HAP-1 (cell line): ENCODE measurements around the gene TMEM106A.
A peak's percentile ranks its signal among the peaks of the same experiment; 100 is the strongest.
"Not testable (repeated sequence)": the region's sequence is repeated elsewhere in the genome, so short reads cannot be mapped to it uniquely, and the experiment has no call there.

Experiments used
- DNase-seq, 2 experiments: peaks; one replicate each; pipeline ENCODE4 v3.0.0-alpha.2; 2016 to 2020; ENCODE audit warnings: low spot score in 2 of 2
- H3K27me3 ChIP-seq: fragments of 250-450 bp; sonication (Bioruptor Pico); 2 replicates; pipeline ENCODE4 v1.5.1; 2020; ENCODE audit warnings: low read depth, mild to moderate bottlenecking, moderate library complexity
- H3K36me3 ChIP-seq: fragments of 250-450 bp; sonication (Bioruptor Pico); replicated peaks from 2 replicates; pipeline ENCODE4 v1.5.1; 2020; ENCODE audit warnings: mild to moderate bottlenecking
- H3K4me1 ChIP-seq: fragments of 250-450 bp; sonication (Bioruptor Pico); 2 replicates; pipeline ENCODE4 v1.5.1; 2020; ENCODE audit warnings: mild to moderate bottlenecking
- H3K4me3 ChIP-seq: fragments of 250-450 bp; sonication (Bioruptor Pico); 2 replicates; pipeline ENCODE4 v1.5.1; 2020; ENCODE audit warnings: mild to moderate bottlenecking, moderate library complexity
- H3K9me3 ChIP-seq: fragments of 250-450 bp; sonication (Bioruptor Pico); 2 replicates; pipeline ENCODE4 v1.5.1; 2020; ENCODE audit warnings: mild to moderate bottlenecking, moderate library complexity
- in situ Hi-C: fragments of 300-500 bp; cut with MboI; formaldehyde crosslinking; loops from 3 replicates; pipeline ENCODE4 v1.14.3; 2020; ENCODE audit warnings: low sequenced_read_pairs, inconsistent platforms, mixed read lengths

The TMEM106A gene

DNA sequence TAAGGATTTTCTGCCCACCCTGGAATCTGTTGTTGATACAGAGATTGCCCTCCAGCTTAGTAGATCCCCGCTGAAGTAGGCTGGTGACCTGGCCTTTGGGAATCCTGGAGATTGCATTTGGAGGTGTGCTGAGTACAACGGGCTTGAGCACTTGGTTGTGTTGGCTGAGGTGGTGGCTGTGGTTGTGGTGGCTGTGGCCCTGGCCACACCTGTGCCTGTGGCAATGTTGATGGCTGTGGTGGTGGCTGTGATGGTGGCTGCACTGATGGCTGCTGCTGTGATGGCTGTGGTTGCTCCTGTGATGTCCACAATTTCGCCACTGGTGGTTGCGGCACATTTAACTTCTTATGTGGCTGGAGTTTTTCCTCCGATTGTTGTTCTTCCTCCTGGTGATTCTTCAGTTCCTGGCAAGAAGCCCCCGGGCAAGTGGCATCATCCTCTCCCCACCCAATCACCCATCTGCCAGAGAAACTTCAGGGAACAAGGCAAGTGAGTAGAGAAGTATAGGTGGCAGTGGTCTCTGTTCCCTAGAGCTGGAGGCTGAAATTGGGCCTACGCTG lies 12.6 kb downstream of the TMEM106A start:
- Histone ChIP-seq H3K4me3 (no peak overlapping the region), H3K36me3 (no peaks in the 10 kb centered on the region), H3K27me3 (no peaks in the 10 kb centered on the region), H3K4me1 (no peaks in the 10 kb centered on the region), H3K9me3 (no peaks in the 10 kb centered on the region)
- in situ Hi-C loops: no loop called here
- no peak for DNase-seq

DNA sequence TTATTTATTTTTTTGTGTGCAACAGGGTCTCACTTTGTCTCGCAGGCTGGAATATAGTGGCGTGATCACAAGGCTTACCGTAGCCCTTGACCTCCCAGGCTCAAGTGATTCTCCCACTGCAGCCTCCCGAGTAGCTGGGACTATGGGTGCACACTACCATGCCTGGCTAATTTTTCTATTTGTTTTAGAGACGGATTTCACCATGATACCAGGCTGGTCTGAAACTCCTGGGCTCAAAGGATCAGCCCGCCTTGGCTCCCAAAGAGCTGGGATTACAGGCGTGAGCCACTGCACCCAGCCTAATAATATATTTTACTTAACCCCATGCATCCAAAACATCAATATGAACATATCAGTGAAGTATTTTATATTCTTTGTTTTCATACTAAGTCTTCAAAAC lies 14.7 kb downstream of the TMEM106A start:
- Histone ChIP-seq H3K4me3 (no peak overlapping the region), H3K9me3 (no peaks in the 10 kb centered on the region), H3K4me1 (no peaks in the 10 kb centered on the region), H3K27me3 (no peaks in the 10 kb centered on the region), H3K36me3 (no peaks in the 10 kb centered on the region)
- no peak for DNase-seq
- in situ Hi-C loops: loop anchor here (5.0 kb wide), 1 partner anchor 96 kb away; no protein-coding TSS in a partner anchor

DNA sequence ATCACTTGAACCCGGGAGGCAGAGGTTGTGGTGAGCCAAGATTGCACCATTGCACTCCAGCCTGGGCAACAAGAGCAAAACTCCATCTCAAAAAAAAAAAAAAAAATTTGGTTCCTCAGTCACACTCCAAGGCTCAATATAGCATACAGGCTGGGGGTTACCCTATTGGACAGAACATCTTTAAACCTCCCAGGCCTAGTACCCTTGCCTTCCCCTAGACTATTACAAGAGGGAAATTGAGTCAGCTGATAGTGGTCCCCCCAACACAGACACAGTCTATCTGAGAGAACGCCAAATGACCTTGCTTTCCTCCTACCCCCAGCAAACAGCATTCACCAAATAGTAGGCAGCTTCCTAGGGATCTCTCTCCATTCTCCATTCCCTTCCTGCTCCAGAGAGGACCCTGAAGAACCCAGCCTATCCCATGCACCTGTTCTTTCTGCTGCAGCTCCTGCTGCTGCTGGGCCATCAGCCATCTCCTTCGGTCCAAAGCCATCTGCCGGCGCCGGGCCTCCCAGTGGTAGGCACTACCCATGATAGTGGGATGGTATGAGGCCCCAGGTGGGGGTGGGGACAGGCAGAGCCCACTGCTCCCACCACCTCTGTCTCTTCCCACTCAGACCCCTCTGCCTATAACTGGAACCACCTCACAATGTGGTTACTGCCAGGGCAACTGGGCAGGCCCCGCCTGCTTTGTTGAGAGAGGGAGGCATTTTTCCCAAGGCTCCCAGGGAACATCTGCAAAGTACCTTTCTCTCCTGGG lies 16.5 kb downstream of the TMEM106A start, which contains the start of gene CCDC200:
Gene CCDC200, minus strand, starts transcription at position 604 of the 763 bp plus-strand sequence. Its CDS starts 69 bp downstream, at position 535.
- DNase-seq, H3K4me1 ChIP-seq, H3K36me3 ChIP-seq, H3K9me3 ChIP-seq, H3K4me3 ChIP-seq, H3K27me3 ChIP-seq: not testable (repeated sequence)
- in situ Hi-C loops: loop anchor here (5.0 kb wide), 1 partner anchor 94 kb away; no protein-coding TSS in a partner anchor

DNA sequence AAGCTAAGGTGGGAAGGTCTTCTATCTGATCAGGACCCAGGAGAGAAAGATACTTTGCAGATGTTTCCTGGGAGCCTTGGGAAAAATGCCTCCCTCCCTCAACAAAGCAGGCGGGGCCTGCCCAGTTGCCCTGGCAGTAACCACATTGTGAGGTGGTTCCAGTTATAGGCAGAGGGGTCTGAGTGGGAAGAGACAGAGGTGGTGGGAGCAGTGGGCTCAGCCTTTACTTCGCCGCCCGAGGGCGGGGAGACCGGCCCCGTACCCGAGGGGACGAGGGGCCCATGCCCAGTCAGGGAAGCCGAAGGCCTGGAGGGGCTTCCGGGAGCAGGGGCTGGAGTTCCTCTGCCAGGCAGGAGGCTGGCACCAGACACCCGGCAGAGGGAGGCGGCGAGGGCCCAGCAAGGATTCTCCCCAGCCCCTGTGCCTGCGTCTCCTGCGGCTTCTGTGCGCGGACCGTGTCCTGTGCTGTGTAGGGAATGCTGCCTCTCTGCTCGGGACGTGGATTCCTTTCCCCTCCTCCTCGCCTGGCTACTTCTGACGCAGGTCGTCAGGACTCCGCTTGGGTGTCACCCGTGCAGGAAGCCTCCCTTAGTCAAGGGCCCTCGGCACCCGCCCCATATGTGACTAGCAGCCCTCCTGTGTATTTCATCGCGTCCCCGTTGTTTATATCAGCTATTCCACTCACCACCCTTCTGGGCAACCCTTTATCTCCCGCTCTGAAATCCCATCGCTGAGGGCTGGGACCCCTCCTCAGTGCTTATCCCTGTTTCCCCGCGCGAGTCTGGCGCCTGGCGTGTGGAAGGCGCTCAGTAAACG lies 19.7 kb downstream of the TMEM106A start:
- H3K27me3 ChIP-seq, in situ Hi-C loops, H3K4me3 ChIP-seq, H3K9me3 ChIP-seq, H3K4me1 ChIP-seq, DNase-seq, H3K36me3 ChIP-seq: not testable (repeated sequence)

DNA sequence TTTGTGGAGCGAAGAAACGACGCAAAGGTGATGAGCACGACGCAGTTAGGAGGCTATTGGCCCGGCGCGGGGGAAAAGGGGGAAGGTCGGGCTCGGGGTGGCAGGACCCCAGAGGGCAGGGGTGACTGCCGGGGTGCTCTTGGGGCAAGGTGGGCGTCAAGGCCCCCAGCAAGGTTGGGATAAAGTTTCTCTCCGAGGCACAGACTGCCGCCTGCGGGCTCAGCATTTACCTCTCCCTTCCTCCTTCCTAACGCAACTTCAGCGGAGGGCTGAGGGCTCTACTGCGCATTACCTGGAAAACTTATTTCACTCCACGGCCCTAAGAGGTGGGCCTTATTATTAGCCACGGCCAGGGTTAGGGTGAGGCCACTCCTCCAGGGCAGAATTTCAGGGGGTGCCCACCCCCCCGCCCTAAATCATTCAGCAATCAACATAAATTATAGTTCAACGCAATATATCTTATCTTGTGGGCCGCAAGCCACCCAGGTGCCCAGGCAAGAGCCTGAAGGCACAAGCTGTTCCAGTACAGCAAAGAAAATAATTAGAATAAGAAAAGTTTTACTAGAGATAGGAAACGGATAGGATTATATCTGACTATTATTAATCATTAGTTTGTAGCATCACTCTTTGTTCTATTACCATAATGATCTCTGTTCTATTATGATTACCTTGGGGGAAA lies 20.5 kb downstream of the TMEM106A start:
- H3K4me3 ChIP-seq, in situ Hi-C loops: not testable (repeated sequence)
- DNase-seq: peak in 1 of 2 experiments; percentile 51

DNA sequence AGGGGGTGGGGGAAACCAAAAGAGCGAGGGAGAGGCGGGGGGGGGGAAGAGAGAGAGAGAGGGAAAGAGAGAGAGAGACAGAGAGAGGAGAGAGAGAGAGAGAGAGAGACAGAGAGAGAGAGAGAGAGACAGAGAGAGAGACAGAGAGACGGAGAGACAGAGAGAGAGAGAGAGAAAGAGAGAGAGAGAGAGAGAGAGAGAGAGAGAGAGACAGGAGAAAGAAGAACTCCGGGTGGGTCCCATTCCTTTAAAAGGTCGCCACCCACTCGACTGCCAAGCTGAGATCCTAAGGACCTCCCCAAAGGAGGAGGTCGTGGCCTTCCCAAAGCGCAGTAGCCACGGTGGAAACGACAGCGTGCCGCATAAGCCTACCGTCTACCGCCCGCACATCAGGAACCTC lies 21.6 kb downstream of the TMEM106A start:
- H3K27me3 ChIP-seq, H3K9me3 ChIP-seq, H3K36me3 ChIP-seq, H3K4me3 ChIP-seq, DNase-seq, in situ Hi-C loops, H3K4me1 ChIP-seq: not testable (repeated sequence)

More for the DNA sequence above, 20.5 kb downstream of the TMEM106A start:
- H3K4me1 ChIP-seq, H3K9me3 ChIP-seq, H3K27me3 ChIP-seq, H3K36me3 ChIP-seq: not testable (repeated sequence)

DNA sequence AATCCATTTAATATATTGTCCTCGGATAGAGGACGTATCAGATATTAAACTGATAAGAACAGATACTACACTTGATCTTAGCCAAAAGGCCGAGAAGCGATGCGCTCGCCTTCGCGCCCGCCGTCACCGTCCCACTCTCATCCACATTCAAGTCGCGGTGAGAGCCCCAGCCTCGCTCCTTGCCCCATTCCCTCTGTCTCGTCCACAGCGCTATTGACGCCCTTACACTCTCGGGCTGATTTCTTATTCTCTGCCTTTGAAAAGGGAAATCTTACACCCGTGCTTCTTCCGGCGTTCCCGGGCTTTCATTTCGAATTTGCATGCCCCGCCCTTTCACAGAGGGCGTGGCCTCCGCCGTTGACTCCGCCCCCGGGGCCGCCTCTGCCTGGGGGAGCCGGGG lies 22.2 kb downstream of the TMEM106A start, which contains the start of gene RNU2-1:
Gene RNU2-1, minus strand, starts transcription at position 101 of the 400 bp plus-strand sequence.
- H3K4me3 ChIP-seq, in situ Hi-C loops, H3K9me3 ChIP-seq, DNase-seq, H3K4me1 ChIP-seq, H3K36me3 ChIP-seq, H3K27me3 ChIP-seq: not testable (repeated sequence)

DNA sequence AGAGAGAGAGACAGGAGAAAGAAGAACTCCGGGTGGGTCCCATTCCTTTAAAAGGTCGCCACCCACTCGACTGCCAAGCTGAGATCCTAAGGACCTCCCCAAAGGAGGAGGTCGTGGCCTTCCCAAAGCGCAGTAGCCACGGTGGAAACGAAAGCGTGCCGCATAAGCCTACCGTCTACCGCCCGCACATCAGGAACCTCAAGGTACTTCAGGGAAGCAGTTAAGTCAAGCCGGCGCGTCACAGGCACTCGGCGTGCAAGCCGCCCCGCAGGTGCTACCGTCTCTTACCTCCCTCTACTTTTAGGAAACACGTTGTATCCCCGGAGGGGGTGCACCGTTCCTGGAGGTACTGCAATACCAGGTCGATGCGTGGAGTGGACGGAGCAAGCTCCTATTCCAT lies 27.9 kb downstream of the TMEM106A start:
- H3K27me3 ChIP-seq, H3K36me3 ChIP-seq, in situ Hi-C loops, H3K9me3 ChIP-seq, H3K4me1 ChIP-seq, DNase-seq, H3K4me3 ChIP-seq: not testable (repeated sequence)

DNA sequence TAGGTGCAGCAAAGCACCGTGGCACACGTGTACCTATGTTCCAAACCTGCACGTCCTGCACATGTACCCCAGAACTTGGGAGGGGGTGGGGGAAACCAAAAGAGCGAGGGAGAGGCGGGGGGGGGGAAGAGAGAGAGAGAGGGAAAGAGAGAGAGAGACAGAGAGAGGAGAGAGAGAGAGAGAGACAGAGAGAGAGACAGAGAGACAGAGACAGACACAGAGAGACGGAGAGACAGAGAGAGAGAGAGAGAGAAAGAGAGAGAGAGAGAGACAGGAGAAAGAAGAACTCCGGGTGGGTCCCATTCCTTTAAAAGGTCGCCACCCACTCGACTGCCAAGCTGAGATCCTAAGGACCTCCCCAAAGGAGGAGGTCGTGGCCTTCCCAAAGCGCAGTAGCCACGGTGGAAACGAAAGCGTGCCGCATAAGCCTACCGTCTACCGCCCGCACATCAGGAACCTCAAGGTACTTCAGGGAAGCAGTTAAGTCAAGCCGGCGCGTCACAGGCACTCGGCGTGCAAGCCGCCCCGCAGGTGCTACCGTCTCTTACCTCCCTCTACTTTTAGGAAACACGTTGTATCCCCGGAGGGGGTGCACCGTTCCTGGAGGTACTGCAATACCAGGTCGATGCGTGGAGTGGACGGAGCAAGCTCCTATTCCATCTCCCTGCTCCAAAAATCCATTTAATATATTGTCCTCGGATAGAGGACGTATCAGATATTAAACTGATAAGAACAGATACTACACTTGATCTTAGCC lies 29.1 kb downstream of the TMEM106A start:
- not testable (repeated sequence) for H3K4me3 ChIP-seq

DNA sequence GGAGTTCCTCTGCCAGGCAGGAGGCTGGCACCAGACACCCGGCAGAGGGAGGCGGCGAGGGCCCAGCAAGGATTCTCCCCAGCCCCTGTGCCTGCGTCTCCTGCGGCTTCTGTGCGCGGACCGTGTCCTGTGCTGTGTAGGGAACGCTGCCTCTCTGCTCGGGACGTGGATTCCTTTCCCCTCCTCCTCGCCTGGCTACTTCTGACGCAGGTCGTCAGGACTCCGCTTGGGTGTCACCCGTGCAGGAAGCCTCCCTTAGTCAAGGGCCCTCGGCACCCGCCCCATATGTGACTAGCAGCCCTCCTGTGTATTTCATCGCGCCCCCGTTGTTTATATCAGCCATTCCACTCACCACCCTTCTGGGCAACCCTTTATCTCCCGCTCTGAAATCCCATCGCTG lies 34.8 kb downstream of the TMEM106A start:
- H3K27me3 ChIP-seq, H3K36me3 ChIP-seq, H3K4me1 ChIP-seq, H3K4me3 ChIP-seq, DNase-seq, H3K9me3 ChIP-seq, in situ Hi-C loops: not testable (repeated sequence)

More for the DNA sequence above, 29.1 kb downstream of the TMEM106A start:
- H3K36me3 ChIP-seq, in situ Hi-C loops, DNase-seq, H3K9me3 ChIP-seq, H3K27me3 ChIP-seq, H3K4me1 ChIP-seq: not testable (repeated sequence)
